ENCODE measurements around the gene PRDX1. TPM values are rescaled to one million over a fixed set of nuclear protein-coding genes. Genes with fewer than 3 reads are reported as not detected.

PRDX1 gene
- polyA plus RNA-seq, 2 of the 4 experiments (the other 2 are of a cell fraction), result 2,391 to 2,709 TPM

- peak overlapping the region; percentile 76 for H3K4me3 ChIP-seq
- no peaks in the 10 kb centered on the region for H3K9me3 ChIP-seq
- H3K4me1 ChIP-seq, result peaks cover 64% of the 10 kb centered on the region
- 38% methylated on average over 4 of the region's 4 CpGs for WGBS (ENCODE audit: missing lambda C conversion rate)
- DNase-seq (ENCODE audit: low read depth in 1 of 2, low spot score in 1 of 2) (no peak), ATAC-seq (no peak), FAIRE-seq (no peak)
- POLR2A ChIA-PET, result interaction anchor here (1.7 kb wide), 1 partner anchor 35 kb away, joined by 5 read pairs; no protein-coding TSS in a partner anchor
- H3K4me2 ChIP-seq, result peak overlapping the region; percentile 85
- TF ChIP-seq MAZ (IDR thresholded peaks at IDR 0.05; ENCODE audit: borderline replicate concordance, low read depth, low read length) (no peak), CHD2 (IDR thresholded peaks at IDR 0.05; ENCODE audit: low read length, partially characterized antibody) (no peak), POLR2A (IDR thresholded peaks at IDR 0.05; ENCODE audit: low read length) (no peak), ZSCAN20 (CRISPR knock-in tag; IDR thresholded peaks at IDR 0.05) (no peak), ZNF302 (CRISPR knock-in tag; IDR thresholded peaks at IDR 0.05) (no peak), HEYL (CRISPR knock-in tag; IDR thresholded peaks at IDR 0.05) (no peak)
- TF ChIP-seq, protein P1, sequence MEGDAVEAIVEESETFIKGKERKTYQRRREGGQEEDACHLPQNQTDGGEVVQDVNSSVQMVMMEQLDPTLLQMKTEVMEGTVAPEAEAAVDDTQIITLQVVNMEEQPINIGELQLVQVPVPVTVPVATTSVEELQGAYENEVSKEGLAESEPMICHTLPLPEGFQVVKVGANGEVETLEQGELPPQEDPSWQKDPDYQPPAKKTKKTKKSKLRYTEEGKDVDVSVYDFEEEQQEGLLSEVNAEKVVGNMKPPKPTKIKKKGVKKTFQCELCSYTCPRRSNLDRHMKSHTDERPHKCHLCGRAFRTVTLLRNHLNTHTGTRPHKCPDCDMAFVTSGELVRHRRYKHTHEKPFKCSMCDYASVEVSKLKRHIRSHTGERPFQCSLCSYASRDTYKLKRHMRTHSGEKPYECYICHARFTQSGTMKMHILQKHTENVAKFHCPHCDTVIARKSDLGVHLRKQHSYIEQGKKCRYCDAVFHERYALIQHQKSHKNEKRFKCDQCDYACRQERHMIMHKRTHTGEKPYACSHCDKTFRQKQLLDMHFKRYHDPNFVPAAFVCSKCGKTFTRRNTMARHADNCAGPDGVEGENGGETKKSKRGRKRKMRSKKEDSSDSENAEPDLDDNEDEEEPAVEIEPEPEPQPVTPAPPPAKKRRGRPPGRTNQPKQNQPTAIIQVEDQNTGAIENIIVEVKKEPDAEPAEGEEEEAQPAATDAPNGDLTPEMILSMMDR (IDR thresholded peaks at IDR 0.05), result no peak
- TF ChIP-seq, protein P2, sequence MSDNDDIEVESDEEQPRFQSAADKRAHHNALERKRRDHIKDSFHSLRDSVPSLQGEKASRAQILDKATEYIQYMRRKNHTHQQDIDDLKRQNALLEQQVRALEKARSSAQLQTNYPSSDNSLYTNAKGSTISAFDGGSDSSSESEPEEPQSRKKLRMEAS (IDR thresholded peaks at IDR 0.05), result no peak
- CTCF ChIA-PET, result interaction anchor here (0.6 to 2.8 kb wide), 4 partner anchors 9 to 530 kb away, joined by 3 to 29 read pairs (median 9); partner anchors contain the start of gene EIF2B3
- H3K27ac ChIP-seq, result peak overlapping the region in 1 of 2 experiments; percentile 64; a peak in 3 of 6 replicates
Observed at GRCh38 chr1:45516465-45516864, 5.2 kb downstream of the PRDX1 start.

DNA sequence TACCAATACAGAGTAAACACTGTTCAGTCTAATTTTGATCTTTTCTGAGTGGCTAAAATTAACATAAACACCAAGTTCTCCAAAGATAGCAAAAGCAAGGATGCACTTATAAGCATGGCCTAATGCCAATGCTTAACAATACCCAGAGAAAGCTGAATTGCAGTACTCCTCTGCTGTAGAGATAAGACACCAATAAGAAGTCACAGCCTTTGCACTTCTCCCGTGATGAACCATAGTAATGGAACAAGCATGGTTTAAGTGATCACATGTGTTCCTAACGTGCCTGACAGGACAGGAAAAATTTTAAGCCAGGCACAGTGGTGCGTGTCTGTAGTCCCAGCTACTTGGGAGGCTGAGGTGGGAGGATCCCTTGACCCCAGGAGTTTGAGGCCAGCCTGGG, 5.6 kb downstream of the PRDX1 start:
- no peak for DNase-seq (ENCODE audit: low read depth in 1 of 2, low spot score in 1 of 2)
- no peaks in the 10 kb centered on the region for H3K9me3 ChIP-seq
- ChIA-PET POLR2A (interaction anchor here (1.7 kb wide), 1 partner anchor 35 kb away, joined by 5 read pairs; no protein-coding TSS in a partner anchor), CTCF (interaction anchor here (0.6 to 2.8 kb wide), 4 partner anchors 8 to 130 kb away, joined by 3 to 29 read pairs (median 9); no protein-coding TSS in a partner anchor)
- WGBS (ENCODE audit: missing lambda C conversion rate), result 29% methylated on average over 3 of the region's 3 CpGs
- TF ChIP-seq CBX2 (IDR thresholded peaks at IDR 0.05; ENCODE audit: borderline replicate concordance, low read depth) (no peak), SMC3 (IDR thresholded peaks at IDR 0.05) (no peak), PHF8 (IDR thresholded peaks at IDR 0.05; ENCODE audit: borderline replicate concordance, low read depth) (no peak), KDM5A (IDR thresholded peaks at IDR 0.05) (no peak), E2F6 (IDR thresholded peaks at IDR 0.05; ENCODE audit: borderline replicate concordance, low read depth) (no peak), CBX8 (IDR thresholded peaks at IDR 0.05) (no peak), ZFP36 (IDR thresholded peaks at IDR 0.05; ENCODE audit: borderline replicate concordance, partially characterized antibody) (no peak), FOSB (CRISPR knock-in tag; IDR thresholded peaks at IDR 0.05) (no peak), ATOH8 (CRISPR knock-in tag; IDR thresholded peaks at IDR 0.05; ENCODE audit: low read depth) (no peak), MYC (IDR thresholded peaks at IDR 0.05; ENCODE audit: borderline replicate concordance, low read length) (no peak), JUN (IDR thresholded peaks at IDR 0.05) (no peak), ZNF302 (CRISPR knock-in tag; IDR thresholded peaks at IDR 0.05) (no peak), FOSL2 (IDR thresholded peaks at IDR 0.05) (no peak), FOSL2 (CRISPR knock-in tag; IDR thresholded peaks at IDR 0.05) (no peak), SREBF2 (IDR thresholded peaks at IDR 0.05) (no peak)
- TF ChIP-seq, protein P3, sequence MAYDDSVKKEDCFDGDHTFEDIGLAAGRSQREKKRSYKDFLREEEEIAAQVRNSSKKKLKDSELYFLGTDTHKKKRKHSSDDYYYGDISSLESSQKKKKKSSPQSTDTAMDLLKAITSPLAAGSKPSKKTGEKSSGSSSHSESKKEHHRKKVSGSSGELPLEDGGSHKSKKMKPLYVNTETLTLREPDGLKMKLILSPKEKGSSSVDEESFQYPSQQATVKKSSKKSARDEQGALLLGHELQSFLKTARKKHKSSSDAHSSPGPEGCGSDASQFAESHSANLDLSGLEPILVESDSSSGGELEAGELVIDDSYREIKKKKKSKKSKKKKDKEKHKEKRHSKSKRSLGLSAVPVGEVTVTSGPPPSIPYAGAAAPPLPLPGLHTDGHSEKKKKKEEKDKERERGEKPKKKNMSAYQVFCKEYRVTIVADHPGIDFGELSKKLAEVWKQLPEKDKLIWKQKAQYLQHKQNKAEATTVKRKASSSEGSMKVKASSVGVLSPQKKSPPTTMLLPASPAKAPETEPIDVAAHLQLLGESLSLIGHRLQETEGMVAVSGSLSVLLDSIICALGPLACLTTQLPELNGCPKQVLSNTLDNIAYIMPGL (CRISPR knock-in tag; IDR thresholded peaks at IDR 0.05; ENCODE audit: borderline replicate concordance), result no peak
- peak overlapping the region; percentile 76 for H3K4me3 ChIP-seq
- H3K4me2 ChIP-seq, result peak overlapping the region; percentile 85
- H3K27ac ChIP-seq, result 0 out of 6 replicates have a peak overlapping the region, but pooled peaks of 1 of the 2 experiments have one; percentile 13
- ATAC-seq, result no peak
- H3K4me1 ChIP-seq, result peaks cover 64% of the 10 kb centered on the region
- no peak for FAIRE-seq

Data from A549 (cell line).